Thyroid gland (tissue), 4 donors: ENCODE measurements around the gene NFE2.
"Not testable (repeated sequence)": the region's sequence is repeated elsewhere in the genome, so short reads cannot be mapped to it uniquely, and the experiment has no call there.

Experiments
- POLR2A ChIP-seq, 2 donors: fragments of 450-650 bp; IDR thresholded peaks; one replicate each; pipeline ENCODE4 v1.6.1; 2017; ENCODE audit warnings: antibody characterized with exemption in 2 of 2, mild to moderate bottlenecking in 2 of 2, moderate library complexity in 1 of 2
- TF ChIP-seq, protein P1 (sequence below), 6 experiments: fragments of 200-600 bp in 3 of 6; fragments of 450-650 bp in 3 of 6; sonication (generic) in 3 of 6; IDR thresholded peaks; one replicate each; pipeline ENCODE4 v1.5.1; 2016 to 2019; ENCODE audit warnings: antibody characterized with exemption in 6 of 6, mild to moderate bottlenecking in 2 of 6, inconsistent platforms in 1 of 6, moderate library complexity in 1 of 6

- TF ChIP-seq, protein P1, sequence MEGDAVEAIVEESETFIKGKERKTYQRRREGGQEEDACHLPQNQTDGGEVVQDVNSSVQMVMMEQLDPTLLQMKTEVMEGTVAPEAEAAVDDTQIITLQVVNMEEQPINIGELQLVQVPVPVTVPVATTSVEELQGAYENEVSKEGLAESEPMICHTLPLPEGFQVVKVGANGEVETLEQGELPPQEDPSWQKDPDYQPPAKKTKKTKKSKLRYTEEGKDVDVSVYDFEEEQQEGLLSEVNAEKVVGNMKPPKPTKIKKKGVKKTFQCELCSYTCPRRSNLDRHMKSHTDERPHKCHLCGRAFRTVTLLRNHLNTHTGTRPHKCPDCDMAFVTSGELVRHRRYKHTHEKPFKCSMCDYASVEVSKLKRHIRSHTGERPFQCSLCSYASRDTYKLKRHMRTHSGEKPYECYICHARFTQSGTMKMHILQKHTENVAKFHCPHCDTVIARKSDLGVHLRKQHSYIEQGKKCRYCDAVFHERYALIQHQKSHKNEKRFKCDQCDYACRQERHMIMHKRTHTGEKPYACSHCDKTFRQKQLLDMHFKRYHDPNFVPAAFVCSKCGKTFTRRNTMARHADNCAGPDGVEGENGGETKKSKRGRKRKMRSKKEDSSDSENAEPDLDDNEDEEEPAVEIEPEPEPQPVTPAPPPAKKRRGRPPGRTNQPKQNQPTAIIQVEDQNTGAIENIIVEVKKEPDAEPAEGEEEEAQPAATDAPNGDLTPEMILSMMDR (IDR thresholded peaks at IDR 0.05), result not testable (repeated sequence)
- TF ChIP-seq POLR2A (IDR thresholded peaks at IDR 0.05), result not testable (repeated sequence)
Observed at GRCh38 chr12:54325442-54326109, 24.8 kb upstream of the NFE2 start.
